HEK293 (cell line): ENCODE measurements around the gene PDK2.

Source experiments
- CTCF ChIA-PET: fragments of 350-600 bp; formaldehyde crosslinking; extraction: SDS; loops from one replicate; lab custom pipeline; 2021; ENCODE audit warnings: antibody characterized with exemption; lab: Yijun Ruan, JAX
- POLR2A ChIA-PET: fragments of 300-600 bp; formaldehyde crosslinking; extraction: SDS; loops from one replicate; lab custom pipeline; 2020; ENCODE audit warnings: antibody characterized with exemption, inconsistent platforms; lab: Yijun Ruan, JAX
- H3K27ac ChIP-seq: fragments of 200-500 bp; sonication (Bioruptor generic); 2 replicates; pipeline ENCODE4 v1.5.1; 2014; ENCODE audit warnings: low read depth, low read length, control low read depth, inconsistent platforms; ENCODE audit errors: extremely low read depth
- H3K36me3 ChIP-seq, 2 experiments: fragments of 200-500 bp in 1 of 2; sonication (Bioruptor generic) in 1 of 2; 1 replicate in 1 of 2; 2 replicates in 1 of 2; pipeline ENCODE4 v1.5.1; 2014 to 2017; ENCODE audit warnings: inconsistent platforms in 2 of 2, low read length in 2 of 2; ENCODE audit not compliant: control insufficient read depth in 2 of 2, insufficient read depth in 1 of 2
- H3K4me1 ChIP-seq: fragments of 200-500 bp; sonication (Bioruptor generic); 2 replicates; pipeline ENCODE4 v1.5.1; 2014; ENCODE audit warnings: mild to moderate bottlenecking, low read length, inconsistent platforms; ENCODE audit not compliant: control insufficient read depth, insufficient read depth
- H3K4me3 ChIP-seq: 2 replicates; pipeline ENCODE4 v1.5.1; 2011; ENCODE audit warnings: low read depth, mild to moderate bottlenecking, control low read depth, low read length, moderate library complexity
- H3K9me3 ChIP-seq: fragments of 200-500 bp; sonication (Bioruptor generic); 2 replicates; pipeline ENCODE4 v1.5.1; 2014; ENCODE audit warnings: low read depth, low read length, inconsistent platforms; ENCODE audit not compliant: control insufficient read depth, insufficient read depth
- EGR2 ChIP-seq: fragments of 450-650 bp; formaldehyde crosslinking; IDR thresholded peaks from 2 replicates; pipeline ENCODE4 v1.5.1; 2016; ENCODE audit warnings: low read depth, missing biosample characterization, missing genetic modification characterization
- GLI2 ChIP-seq: fragments of 450-650 bp; formaldehyde crosslinking; IDR thresholded peaks from 2 replicates; pipeline ENCODE4; 2017; ENCODE audit warnings: missing biosample characterization, missing genetic modification characterization, low read depth, borderline replicate concordance
- GLIS1 ChIP-seq: fragments of 450-650 bp; formaldehyde crosslinking; IDR thresholded peaks from 2 replicates; pipeline ENCODE4 v1.5.1; 2016; ENCODE audit warnings: missing biosample characterization, missing genetic modification characterization
- HOXC10 ChIP-seq: sonication (generic); formaldehyde crosslinking; IDR thresholded peaks from 2 replicates; pipeline ENCODE4 v1.8.1; 2023; ENCODE audit warnings: mild to moderate bottlenecking, missing genetic modification reagents
- KLF1 ChIP-seq: fragments of 450-650 bp; formaldehyde crosslinking; IDR thresholded peaks from 2 replicates; pipeline ENCODE4 v1.5.1; 2016; ENCODE audit warnings: missing biosample characterization, missing genetic modification characterization
- PRDM10 ChIP-seq: fragments of 450-650 bp; formaldehyde crosslinking; IDR thresholded peaks from 2 replicates; pipeline ENCODE4 v1.5.1; 2016; ENCODE audit warnings: missing biosample characterization, missing genetic modification characterization
- SCRT2 ChIP-seq: fragments of 450-650 bp; formaldehyde crosslinking; IDR thresholded peaks from 2 replicates; pipeline ENCODE4 v1.5.1; 2016; ENCODE audit warnings: missing biosample characterization, missing genetic modification characterization
- SP2 ChIP-seq: fragments of 450-650 bp; formaldehyde crosslinking; IDR thresholded peaks from 2 replicates; pipeline ENCODE4 v1.5.1; 2016; ENCODE audit warnings: missing biosample characterization, missing genetic modification characterization
- ZBTB20 ChIP-seq: fragments of 450-650 bp; formaldehyde crosslinking; IDR thresholded peaks from 2 replicates; pipeline ENCODE4 v1.5.1; 2016; ENCODE audit warnings: missing biosample characterization, missing genetic modification characterization
- ZFHX2 ChIP-seq: fragments of 450-650 bp; formaldehyde crosslinking; conservative IDR thresholded peaks from 2 replicates; pipeline ENCODE4 v1.5.1; 2016; ENCODE audit warnings: missing biosample characterization, missing genetic modification characterization
- ZIC2 ChIP-seq: fragments of 450-650 bp; formaldehyde crosslinking; IDR thresholded peaks from 2 replicates; pipeline ENCODE4 v1.5.1; 2016; ENCODE audit warnings: missing biosample characterization, missing genetic modification characterization
- ZNF133 ChIP-seq: fragments of 450-650 bp; formaldehyde crosslinking; IDR thresholded peaks from 2 replicates; pipeline ENCODE4 v1.5.1; 2016; ENCODE audit warnings: missing biosample characterization, missing genetic modification characterization
- ZNF266 ChIP-seq: fragments of 450-650 bp; formaldehyde crosslinking; IDR thresholded peaks from 2 replicates; pipeline ENCODE4 v1.5.1; 2016; ENCODE audit warnings: missing biosample characterization, missing genetic modification characterization, low read depth
- ZNF404 ChIP-seq: fragments of 450-650 bp; formaldehyde crosslinking; IDR thresholded peaks from 2 replicates; pipeline ENCODE4 v1.5.1; 2017; ENCODE audit warnings: missing biosample characterization, missing genetic modification characterization
- ZNF518A ChIP-seq: fragments of 450-650 bp; formaldehyde crosslinking; conservative IDR thresholded peaks from 2 replicates; pipeline ENCODE4 v1.5.1; 2016; ENCODE audit warnings: low read depth, missing biosample characterization, missing genetic modification characterization
- ZSCAN18 ChIP-seq: fragments of 450-650 bp; formaldehyde crosslinking; IDR thresholded peaks from 2 replicates; pipeline ENCODE4 v1.5.1; 2016; ENCODE audit warnings: missing biosample characterization, missing genetic modification characterization
- ZSCAN4 ChIP-seq: fragments of 450-650 bp; formaldehyde crosslinking; IDR thresholded peaks from 2 replicates; pipeline ENCODE4 v1.5.1; 2017; ENCODE audit warnings: missing biosample characterization, missing genetic modification characterization

PDK2 gene

GRCh38 chr17:50062293-50063243 lies 32.6 kb upstream of the PDK2 start:
- Histone ChIP-seq H3K27ac (no peak overlapping the region), H3K36me3 (no peaks in the 10 kb centered on the region), H3K4me3 (no peak overlapping the region), H3K4me1 (peaks cover 5% of the 10 kb centered on the region), H3K9me3 (no peaks in the 10 kb centered on the region)
- TF ChIP-seq PRDM10 (tag by site-specific recombination) (peak; percentile 66), ZSCAN18 (tag by site-specific recombination) (no peak), ZNF404 (tag by site-specific recombination) (no peak), GLIS1 (tag by site-specific recombination) (peak; percentile 53), ZBTB20 (tag by site-specific recombination) (peak; percentile 44; the same call in 1 of the 2 replicates), ZSCAN4 (tag by site-specific recombination) (no peak), SCRT2 (tag by site-specific recombination) (peak; percentile 71), HOXC10 (0 out of 2 replicates have a peak, but pooled peaks have one; percentile 40), ZNF518A (tag by site-specific recombination) (no peak), ZIC2 (tag by site-specific recombination) (peak; percentile 53; the same call in 1 of the 2 replicates), ZNF266 (tag by site-specific recombination) (peak; percentile 98), KLF1 (tag by site-specific recombination) (peak; percentile 88), ZNF133 (tag by site-specific recombination) (no peak), SP2 (0 out of 2 replicates have a peak, but pooled peaks have one; percentile 12), ZFHX2 (tag by site-specific recombination) (peak; percentile 90), EGR2 (tag by site-specific recombination) (peak; percentile 83), GLI2 (tag by site-specific recombination) (no peak)
- ChIA-PET CTCF (interaction anchor here (0.7 to 5.2 kb wide), 6 partner anchors 10 to 235 kb away, joined by 3 to 28 read pairs (median 3); no protein-coding TSS in a partner anchor), POLR2A (no interaction called here)
